Measurements from ENCODE around the gene SLC25A19. TPM values are rescaled to one million over a fixed set of nuclear protein-coding genes. Genes with fewer than 3 reads are reported as not detected.

Gene SLC25A19
- 80.8 and 110 TPM in 2 replicates for total RNA-seq (2011; cell fraction: chromatin; rRNA removed; ENCODE audit: low replicate concordance)
- total RNA-seq (2011; cell fraction: nucleolus; rRNA removed) = 83.7 and 96.9 TPM in 2 replicates
- 75.9 and 93.0 TPM in 2 replicates for total RNA-seq (2011; cell fraction: nucleoplasm; rRNA removed)
- total RNA-seq (2014; rRNA removed) (56.1 and 71.6 TPM in 2 replicates), total RNA-seq (2014; rRNA removed; fragmentation: Illumina TruSeq; extraction: Trizol) (35.9 and 45.2 TPM in 2 replicates), total RNA-seq (2015; rRNA removed; fragmentation: Illumina TruSeq; extraction: Trizol) (49.0 and 49.3 TPM in 2 replicates), total RNA-seq (2021) (73.4 and 76.6 TPM in 2 replicates), polyA plus RNA-seq (2011; rRNA removed) (51.7 and 55.3 TPM in 2 replicates), polyA plus RNA-seq (2014; fragmentation: Illumina TruSeq; extraction: Trizol) (57.1 and 60.9 TPM in 2 replicates), polyA plus RNA-seq (2014; fragmentation: Nextera tagmentation; extraction: Ambion mirVana) (10 to 100 TPM; 33.4 to 49.3 TPM), polyA plus RNA-seq (2014; rRNA removed) (73.1 and 83.5 TPM in 2 replicates), polyA minus RNA-seq (2011; rRNA and poly(A)+ RNA removed) (29.7 and 31.1 TPM in 2 replicates), Bru-seq, nascent RNA (percentile 77 among the genes with signal in this experiment), BruChase-seq, experiment 1, labeled RNA remaining after a 2-hour chase (percentile 68 among the genes with signal in this experiment), BruChase-seq, experiment 2, labeled RNA remaining after a 6-hour chase (percentile 64 among the genes with signal in this experiment)
- polyA plus RNA-seq (2011; cell fraction: cytosol; rRNA removed) = 70.2 and 111 TPM in 2 replicates
- polyA plus RNA-seq (2011; cell fraction: nucleus; rRNA removed) = 50.7 and 83.5 TPM in 2 replicates
- 26.6 and 58.9 TPM in 2 replicates for polyA plus RNA-seq (2012)
- polyA minus RNA-seq (2011; cell fraction: cytosol; rRNA and poly(A)+ RNA removed) = 18.5 and 33.6 TPM in 2 replicates
- polyA minus RNA-seq (2011; cell fraction: nucleus; rRNA and poly(A)+ RNA removed) = 32.9 and 44.3 TPM in 2 replicates
- long read RNA-seq, experiment 1, transcript SLC25A19-203 (6 exons, 2,331 nt) = minor isoform, 7 of 179 reads
- long read RNA-seq, experiment 1, transcript SLC25A19-205 (7 exons, 1,496 nt) = minor isoform, 23 of 179 reads
- long read RNA-seq, experiment 1, transcript SLC25A19-204 (8 exons, 1,587 nt) = minor isoform, 20 of 179 reads
- long read RNA-seq, experiment 1, transcript SLC25A19-210 (8 exons, 1,554 nt) = major isoform, 47 of 179 reads
- long read RNA-seq, experiment 1, partial matches to known transcripts = 22 of 179 reads
- long read RNA-seq, experiment 1, other reads (novel, unspliced or antisense) = 57 of 179 reads
- long read RNA-seq, experiment 2, transcript SLC25A19-204 (8 exons, 1,587 nt) = minor isoform, 8 of 69 reads
- long read RNA-seq, experiment 2, transcript SLC25A19-205 (7 exons, 1,496 nt) = major isoform, 13 of 69 reads
- long read RNA-seq, experiment 2, transcript SLC25A19-210 (8 exons, 1,554 nt) = minor isoform, 10 of 69 reads
- long read RNA-seq, experiment 2, partial matches to known transcripts = 9 of 69 reads
- long read RNA-seq, experiment 2, other reads (novel, unspliced or antisense) = 27 of 69 reads
- long read RNA-seq, experiment 3, transcript SLC25A19-210 (8 exons, 1,554 nt) = major isoform, 37 of 90 reads
- long read RNA-seq, experiment 3, transcript SLC25A19-205 (7 exons, 1,496 nt) = minor isoform, 14 of 90 reads
- long read RNA-seq, experiment 3, transcript SLC25A19-204 (8 exons, 1,587 nt) = minor isoform, 10 of 90 reads
- long read RNA-seq, experiment 3, partial matches to known transcripts = 8 of 90 reads
- long read RNA-seq, experiment 3, other reads (novel, unspliced or antisense) = 18 of 90 reads

- no peaks in the 10 kb centered on the region for H3K9me1 ChIP-seq (ENCODE audit: control insufficient read depth, insufficient read depth, low read length)
- H3K79me2 ChIP-seq (ENCODE audit: control insufficient read depth, insufficient read depth, low read length) = peaks cover 34% of the 10 kb centered on the region
- under 1% methylated on average over 51 of the region's 65 CpGs for WGBS (ENCODE audit: insufficient coverage, low coverage, missing lambda C conversion rate)
- peak within 1 kb of the TSS; percentile 89 for H3K27ac ChIP-seq (ENCODE audit: extremely low read depth, low read depth, low read length)
- no peaks in the 10 kb centered on the region for H3K9me3 ChIP-seq (replicated peaks; ENCODE audit: control insufficient read depth, insufficient read depth, low read depth, low read length)
- H3K9ac ChIP-seq (ENCODE audit: insufficient read depth in 1 of 2, low read depth in 2 of 2, low read length in 2 of 2) = peak within 1 kb of the TSS; percentile 86 to 100
- ChIA-PET POLR2A (interaction anchor here (0.5 to 2.0 kb wide), 28 partner anchors 8 to 362 kb away, joined by 3 to 26 read pairs (median 3); partner anchors contain the start of genes GGA3, GRB2, MIF4GD and MRPS7), CTCF (ENCODE audit: low intra/inter-chr PET ratio) (interaction anchor here (1.2 to 2.0 kb wide), 4 partner anchors 115 to 461 kb away, joined by 3 to 23 read pairs (median 6); partner anchors contain the start of genes CASKIN2 and TSEN54)
- H3K4me2 ChIP-seq (ENCODE audit: insufficient read depth, low read length) = peak within 1 kb of the TSS; percentile 93
- H2AFZ ChIP-seq (ENCODE audit: low read depth, low read length) = peak within 1 kb of the TSS; percentile 94
- H3K4me3 ChIP-seq = peak within 1 kb of the TSS; percentile 87
- intact Hi-C loops (cut with micrococcal nuclease) (loop anchor here (2.0 to 10.0 kb wide), 3 partner anchors 18 to 236 kb away; partner anchors contain the start of genes GRB2, LLGL2 and MIF4GD), in situ Hi-C loops (cut with MboI) (no loop called here)
- DNase-seq (ENCODE audit: extremely low read depth in 1 of 4, low spot score in 3 of 4) (peak; percentile 98 to 99 (median 98)), ATAC-seq (peak; percentile 99), FAIRE-seq (peak; percentile 100)
- no peaks in the 10 kb centered on the region for H4K20me1 ChIP-seq (replicated peaks; ENCODE audit: control insufficient read depth, insufficient read depth, low read length)
- H3K4me1 ChIP-seq (replicated peaks in 1 of 2; ENCODE audit: control insufficient read depth in 2 of 2, insufficient read depth in 2 of 2, low read length in 2 of 2) = peaks cover 2 to 16% of the 10 kb centered on the region in 2 experiments; a peak in 2 of 5 replicates
- H3K27me3 ChIP-seq (ENCODE audit: control insufficient read depth in 2 of 2, insufficient read depth in 2 of 2, low read length in 2 of 2) = no peaks in the 10 kb centered on the region
- peaks cover 32% of the 10 kb centered on the region for H3K36me3 ChIP-seq (ENCODE audit: control insufficient read depth, insufficient read depth, low read length)
- BruUV-seq (replicated peaks) = no TSS peak
- TF ChIP-seq CCNT2 (IDR thresholded peaks at IDR 0.05; ENCODE audit: borderline replicate concordance, extremely low read depth, insufficient read length, low read depth, low read length) (peak; percentile 70), POLR2AphosphoS5 (IDR thresholded peaks at IDR 0.05; ENCODE audit: control insufficient read depth, insufficient read depth, low read depth, low read length) (peak; percentile 26; the same call in 1 of the 2 replicates), CXXC5 (CRISPR knock-in tag; IDR thresholded peaks at IDR 0.05) (peak; percentile 91), POLR2B (IDR thresholded peaks at IDR 0.05; ENCODE audit: low read depth, partially characterized antibody) (peak; percentile 60), ETS1 (conservative IDR thresholded peaks at IDR 0.05; ENCODE audit: control insufficient read depth, low read depth, low read length) (peak; percentile 99), MNT (conservative IDR thresholded peaks at IDR 0.05) (peak; percentile 91 to 95), KDM4B (IDR thresholded peaks at IDR 0.05; ENCODE audit: borderline replicate concordance in 2 of 2, low read depth in 1 of 2) (peak in 1 of 2 experiments; percentile 42; a peak in 1 of 4 replicates)
These were observed at the start of gene SLC25A19 for GRCh38 chr17:75289115-75289831. SLC25A19 (minus strand) TSS chr17:75289433; CDS start chr17:75286764, 2,669 bp downstream.
